Ascending aorta (tissue), 2 donors: ENCODE data around the gene ZMAT5. TPM values are rescaled to one million over a fixed set of nuclear protein-coding genes. Genes with fewer than 3 reads are reported as not detected.

Experiments used
- DNase-seq, 2 donors: peaks; one replicate each; pipeline ENCODE4 v3.0.0-alpha.2; 2019; ENCODE audit warnings: low spot score in 2 of 2
- H3K27ac ChIP-seq, 2 donors: fragments of 200-600 bp; sonication (generic); one replicate each; pipeline ENCODE4 v1.5.1; 2016 to 2017; ENCODE audit warnings: mild to moderate bottlenecking in 1 of 2
- H3K27me3 ChIP-seq: fragments of 200-600 bp; sonication (generic); one replicate; pipeline ENCODE4 v1.5.1; 2017
- H3K36me3 ChIP-seq, 2 donors: fragments of 200-600 bp; sonication (generic); one replicate each; pipeline ENCODE4 v1.5.1; 2016
- H3K4me1 ChIP-seq, 2 donors: fragments of 200-600 bp; sonication (generic); one replicate each; pipeline ENCODE4 v1.5.1; 2016 to 2017; ENCODE audit warnings: mild to moderate bottlenecking in 1 of 2
- H3K4me3 ChIP-seq, 2 donors: fragments of 200-600 bp; sonication (generic); one replicate each; pipeline ENCODE4 v1.5.1; 2016 to 2017; ENCODE audit warnings: mild to moderate bottlenecking in 1 of 2
- H3K9me3 ChIP-seq, 2 donors: fragments of 200-600 bp; sonication (generic); one replicate each; pipeline ENCODE4 v1.5.1; 2016
- intact Hi-C: fragments of 100-400 bp; cut with DNase I; formaldehyde crosslinking; loops from one replicate; pipeline ENCODE4 v1.15.1; 2023
- total RNA-seq: library from RNA; depleted of rRNA; stranded (reverse); fragments of >200 nt; gene quantifications from one replicate; pipeline ENCODE4 v1.1.0, GENCODE V29; 2016
- TF ChIP-seq, protein P1 (sequence below), 3 experiments: fragments of 200-600 bp in 2 of 3; fragments of 450-650 bp in 1 of 3; sonication (generic) in 2 of 3; IDR thresholded peaks; one replicate each; pipeline ENCODE4 v1.5.1; 2016 to 2019; ENCODE audit warnings: antibody characterized with exemption in 3 of 3, mild to moderate bottlenecking in 1 of 3, moderate library complexity in 1 of 3

The ZMAT5 gene
- total RNA-seq, 1 donor from 2014 or later: 59.3 TPM

DNA sequence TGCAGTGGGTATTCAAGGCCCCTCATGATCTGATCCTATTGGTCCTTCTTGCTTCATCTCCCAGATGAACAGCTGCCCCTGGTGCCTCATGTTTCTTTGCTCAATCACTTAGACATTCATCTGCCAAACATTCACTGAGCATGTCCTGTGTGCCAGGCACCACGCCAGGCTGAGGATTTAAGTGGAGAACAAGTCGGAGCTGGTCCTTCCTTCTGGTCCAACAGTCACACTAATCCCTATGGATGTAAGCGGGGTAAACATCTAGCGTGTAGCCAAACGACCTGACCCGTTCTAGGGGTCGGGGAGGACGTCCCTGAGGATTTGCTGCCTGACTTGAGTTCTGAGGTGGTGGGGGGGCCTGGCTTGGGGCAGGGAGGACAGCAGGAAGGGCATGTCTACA lies 21.9 kb downstream of the ZMAT5 start:
- Histone ChIP-seq H3K27me3 (no peaks in the 10 kb centered on the region), H3K4me1 (no peaks in the 10 kb centered on the region), H3K27ac (no peak overlapping the region), H3K9me3 (no peaks in the 10 kb centered on the region), H3K4me3 (no peak overlapping the region), H3K36me3 (peaks cover 34 to 67% of the 10 kb centered on the region in 2 donors)
- DNase-seq: no peak
- intact Hi-C loops: no loop called here
- TF ChIP-seq, protein P1, sequence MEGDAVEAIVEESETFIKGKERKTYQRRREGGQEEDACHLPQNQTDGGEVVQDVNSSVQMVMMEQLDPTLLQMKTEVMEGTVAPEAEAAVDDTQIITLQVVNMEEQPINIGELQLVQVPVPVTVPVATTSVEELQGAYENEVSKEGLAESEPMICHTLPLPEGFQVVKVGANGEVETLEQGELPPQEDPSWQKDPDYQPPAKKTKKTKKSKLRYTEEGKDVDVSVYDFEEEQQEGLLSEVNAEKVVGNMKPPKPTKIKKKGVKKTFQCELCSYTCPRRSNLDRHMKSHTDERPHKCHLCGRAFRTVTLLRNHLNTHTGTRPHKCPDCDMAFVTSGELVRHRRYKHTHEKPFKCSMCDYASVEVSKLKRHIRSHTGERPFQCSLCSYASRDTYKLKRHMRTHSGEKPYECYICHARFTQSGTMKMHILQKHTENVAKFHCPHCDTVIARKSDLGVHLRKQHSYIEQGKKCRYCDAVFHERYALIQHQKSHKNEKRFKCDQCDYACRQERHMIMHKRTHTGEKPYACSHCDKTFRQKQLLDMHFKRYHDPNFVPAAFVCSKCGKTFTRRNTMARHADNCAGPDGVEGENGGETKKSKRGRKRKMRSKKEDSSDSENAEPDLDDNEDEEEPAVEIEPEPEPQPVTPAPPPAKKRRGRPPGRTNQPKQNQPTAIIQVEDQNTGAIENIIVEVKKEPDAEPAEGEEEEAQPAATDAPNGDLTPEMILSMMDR (IDR thresholded peaks at IDR 0.05): no peak

GRCh38 chr22:29742326-29742725 lies 24.5 kb downstream of the ZMAT5 start:
- no peak for DNase-seq
- Histone ChIP-seq H3K36me3 (peaks cover 39 to 72% of the 10 kb centered on the region in 2 donors), H3K27me3 (no peaks in the 10 kb centered on the region), H3K4me1 (no peaks in the 10 kb centered on the region), H3K4me3 (no peak overlapping the region), H3K27ac (no peak overlapping the region), H3K9me3 (no peaks in the 10 kb centered on the region)
- intact Hi-C loops: no loop called here
- TF ChIP-seq, protein P1 (IDR thresholded peaks at IDR 0.05): no peak

- no peaks in the 10 kb centered on the region for H3K4me1 ChIP-seq
- TF ChIP-seq, protein P1 (IDR thresholded peaks at IDR 0.05): no peak
- H3K9me3 ChIP-seq: no peaks in the 10 kb centered on the region
- no peak for DNase-seq
- intact Hi-C loops: no loop called here
- H3K36me3 ChIP-seq: peaks cover 35 to 68% of the 10 kb centered on the region in 2 donors
- no peak overlapping the region for H3K4me3 ChIP-seq
- no peaks in the 10 kb centered on the region for H3K27me3 ChIP-seq
- no peak overlapping the region for H3K27ac ChIP-seq
Observed at GRCh38 chr22:29741926-29742325, 24.9 kb downstream of the ZMAT5 start.

DNA sequence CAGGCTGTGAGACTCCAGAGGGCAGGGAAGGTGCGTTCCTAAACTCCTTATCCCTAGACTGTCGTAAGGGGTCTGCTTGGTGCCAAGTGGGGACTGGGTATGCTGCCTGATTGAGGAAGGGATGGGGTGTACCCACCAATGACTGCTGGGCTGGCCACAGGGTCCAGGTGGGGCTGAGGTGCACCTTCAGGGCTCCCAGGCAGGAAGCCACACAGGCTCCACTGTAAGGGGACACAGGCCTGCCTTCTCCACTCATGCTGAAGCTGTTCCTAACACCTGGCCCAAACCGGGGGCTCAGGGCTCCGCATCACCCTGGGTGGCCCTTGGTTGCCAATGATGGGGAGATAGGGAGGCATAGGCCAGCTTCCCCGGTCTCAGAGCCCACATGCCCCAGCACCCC lies 26.6 kb downstream of the ZMAT5 start:
- H3K9me3 ChIP-seq: no peaks in the 10 kb centered on the region
- DNase-seq: no peak
- peaks cover 24 to 51% of the 10 kb centered on the region in 2 donors for H3K36me3 ChIP-seq
- TF ChIP-seq, protein P1 (IDR thresholded peaks at IDR 0.05): no peak
- intact Hi-C loops: no loop called here
- H3K27ac ChIP-seq: no peak overlapping the region
- H3K4me3 ChIP-seq: no peak overlapping the region
- no peaks in the 10 kb centered on the region for H3K4me1 ChIP-seq
- H3K27me3 ChIP-seq: no peaks in the 10 kb centered on the region

- Histone ChIP-seq H3K27me3 (no peaks in the 10 kb centered on the region), H3K4me3 (no peak overlapping the region), H3K9me3 (no peaks in the 10 kb centered on the region), H3K4me1 (no peaks in the 10 kb centered on the region), H3K36me3 (peaks cover 27 to 46% of the 10 kb centered on the region in 2 donors), H3K27ac (no peak overlapping the region)
- TF ChIP-seq, protein P1 (IDR thresholded peaks at IDR 0.05): no peak
- no peak for DNase-seq
- intact Hi-C loops: no loop called here
Observed at GRCh38 chr22:29739346-29739875, 27.4 kb downstream of the ZMAT5 start.
